HCT116 (cell line): ENCODE measurements around the gene CA12.

ENCODE experiments used
- EZH2 ChIP-seq: fragments of 200-600 bp; sonication (generic); IDR thresholded peaks from 2 replicates; pipeline ENCODE4 v1.6.1; 2017; ENCODE audit warnings: antibody characterized with exemption, mixed run types
- POLR2A ChIP-seq: IDR thresholded peaks from 2 replicates; pipeline ENCODE4 v1.7.0; 2011; ENCODE audit warnings: borderline replicate concordance; ENCODE audit not compliant: insufficient read depth, insufficient read length; ENCODE audit errors: extremely low read depth
- POLR2AphosphoS5 ChIP-seq: IDR thresholded peaks from 2 replicates; pipeline ENCODE4 v1.6.1; 2011; ENCODE audit warnings: mild to moderate bottlenecking, low read depth, low read length, moderate library complexity
- SIN3A ChIP-seq: IDR thresholded peaks from 2 replicates; pipeline ENCODE4 v1.6.1; 2012; ENCODE audit warnings: low read depth
- ZNF274 ChIP-seq: fragments of 200-500 bp; sonication (Bioruptor generic); IDR thresholded peaks from 2 replicates; pipeline ENCODE4 v1.6.1; 2014; ENCODE audit warnings: mild to moderate bottlenecking, low read depth, low read length, inconsistent platforms
- TF ChIP-seq, protein P1 (sequence below): IDR thresholded peaks from 2 replicates; pipeline ENCODE4 v1.6.1; 2011; ENCODE audit warnings: mild to moderate bottlenecking, low read length, moderate library complexity; ENCODE audit not compliant: insufficient replicate concordance; ENCODE audit errors: extremely low read depth
- TF ChIP-seq, protein P2 (sequence below), 3 experiments: fragments of 200-600 bp in 1 of 3; sonication (generic) in 1 of 3; IDR thresholded peaks in 2 of 3; conservative IDR thresholded peaks in 1 of 3; 2 replicates each; pipeline ENCODE4 v1.5.1; 2012 to 2017; ENCODE audit warnings: low read depth in 2 of 3, low read length in 2 of 3, antibody characterized with exemption in 1 of 3, borderline replicate concordance in 1 of 3, control low read depth in 1 of 3, mild to moderate bottlenecking in 1 of 3, mixed read lengths in 1 of 3, mixed run types in 1 of 3, moderate library complexity in 1 of 3; ENCODE audit not compliant: insufficient read depth in 1 of 3
- TF ChIP-seq, protein P3 (sequence below): IDR thresholded peaks from 2 replicates; pipeline ENCODE4 v1.6.1; 2012

DNA sequence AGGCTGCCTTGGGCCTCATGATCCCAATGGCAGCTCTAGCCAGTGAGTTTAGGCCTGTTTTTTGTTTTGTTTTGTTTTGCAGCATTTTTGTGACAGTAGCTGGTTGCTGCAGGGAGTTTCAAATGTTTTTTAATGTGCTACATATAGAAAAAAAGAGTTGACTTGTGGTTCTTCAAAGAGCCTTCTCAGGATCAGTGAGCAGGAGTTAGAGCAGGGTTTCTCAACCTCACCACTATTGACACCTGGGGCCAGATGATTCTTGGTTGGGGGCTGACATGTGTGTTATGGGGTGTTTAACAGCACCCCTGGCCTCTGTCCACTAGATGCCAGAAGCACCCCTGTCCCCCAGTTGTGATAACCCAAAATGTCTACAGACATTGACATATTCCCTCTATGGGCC is 86.3 kb downstream of the CA12 start:
- no peak for TF ChIP-seq POLR2A
- TF ChIP-seq, protein P1, sequence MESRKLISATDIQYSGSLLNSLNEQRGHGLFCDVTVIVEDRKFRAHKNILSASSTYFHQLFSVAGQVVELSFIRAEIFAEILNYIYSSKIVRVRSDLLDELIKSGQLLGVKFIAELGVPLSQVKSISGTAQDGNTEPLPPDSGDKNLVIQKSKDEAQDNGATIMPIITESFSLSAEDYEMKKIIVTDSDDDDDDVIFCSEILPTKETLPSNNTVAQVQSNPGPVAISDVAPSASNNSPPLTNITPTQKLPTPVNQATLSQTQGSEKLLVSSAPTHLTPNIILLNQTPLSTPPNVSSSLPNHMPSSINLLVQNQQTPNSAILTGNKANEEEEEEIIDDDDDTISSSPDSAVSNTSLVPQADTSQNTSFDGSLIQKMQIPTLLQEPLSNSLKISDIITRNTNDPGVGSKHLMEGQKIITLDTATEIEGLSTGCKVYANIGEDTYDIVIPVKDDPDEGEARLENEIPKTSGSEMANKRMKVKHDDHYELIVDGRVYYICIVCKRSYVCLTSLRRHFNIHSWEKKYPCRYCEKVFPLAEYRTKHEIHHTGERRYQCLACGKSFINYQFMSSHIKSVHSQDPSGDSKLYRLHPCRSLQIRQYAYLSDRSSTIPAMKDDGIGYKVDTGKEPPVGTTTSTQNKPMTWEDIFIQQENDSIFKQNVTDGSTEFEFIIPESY, result no peak
- TF ChIP-seq, protein P2, sequence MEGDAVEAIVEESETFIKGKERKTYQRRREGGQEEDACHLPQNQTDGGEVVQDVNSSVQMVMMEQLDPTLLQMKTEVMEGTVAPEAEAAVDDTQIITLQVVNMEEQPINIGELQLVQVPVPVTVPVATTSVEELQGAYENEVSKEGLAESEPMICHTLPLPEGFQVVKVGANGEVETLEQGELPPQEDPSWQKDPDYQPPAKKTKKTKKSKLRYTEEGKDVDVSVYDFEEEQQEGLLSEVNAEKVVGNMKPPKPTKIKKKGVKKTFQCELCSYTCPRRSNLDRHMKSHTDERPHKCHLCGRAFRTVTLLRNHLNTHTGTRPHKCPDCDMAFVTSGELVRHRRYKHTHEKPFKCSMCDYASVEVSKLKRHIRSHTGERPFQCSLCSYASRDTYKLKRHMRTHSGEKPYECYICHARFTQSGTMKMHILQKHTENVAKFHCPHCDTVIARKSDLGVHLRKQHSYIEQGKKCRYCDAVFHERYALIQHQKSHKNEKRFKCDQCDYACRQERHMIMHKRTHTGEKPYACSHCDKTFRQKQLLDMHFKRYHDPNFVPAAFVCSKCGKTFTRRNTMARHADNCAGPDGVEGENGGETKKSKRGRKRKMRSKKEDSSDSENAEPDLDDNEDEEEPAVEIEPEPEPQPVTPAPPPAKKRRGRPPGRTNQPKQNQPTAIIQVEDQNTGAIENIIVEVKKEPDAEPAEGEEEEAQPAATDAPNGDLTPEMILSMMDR (IDR thresholded peaks at IDR 0.05 in 2 of 3, conservative IDR thresholded peaks at IDR 0.05 in 1 of 3; ENCODE audit: borderline replicate concordance in 1 of 3, insufficient read depth in 1 of 3, low read depth in 2 of 3, low read length in 2 of 3), result no peak
- TF ChIP-seq EZH2, result no peak
- no peak for TF ChIP-seq POLR2AphosphoS5
- TF ChIP-seq, protein P3, sequence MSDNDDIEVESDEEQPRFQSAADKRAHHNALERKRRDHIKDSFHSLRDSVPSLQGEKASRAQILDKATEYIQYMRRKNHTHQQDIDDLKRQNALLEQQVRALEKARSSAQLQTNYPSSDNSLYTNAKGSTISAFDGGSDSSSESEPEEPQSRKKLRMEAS, result no peak
- no peak for TF ChIP-seq ZNF274
- TF ChIP-seq SIN3A, result no peak
